Testis (tissue), 5 donors: ENCODE data around the gene CAPN7. TPM values are rescaled to one million over a fixed set of nuclear protein-coding genes. Genes with fewer than 3 reads are reported as not detected.

Source experiments
- DNase-seq: peaks from one replicate; pipeline ENCODE4 v3.0.0-alpha.2; 2019
- H3K27ac ChIP-seq, 2 donors: fragments of 200-600 bp; sonication (generic); one replicate each; pipeline ENCODE4 v1.5.1; 2019
- H3K27me3 ChIP-seq: fragments of 200-600 bp; sonication (generic); one replicate; pipeline ENCODE4 v1.5.1; 2019
- H3K36me3 ChIP-seq: fragments of 200-600 bp; sonication (generic); one replicate; pipeline ENCODE4 v1.5.1; 2017; ENCODE audit warnings: low read depth; ENCODE audit errors: missing control alignments
- H3K4me1 ChIP-seq: fragments of 200-600 bp; sonication (generic); one replicate; pipeline ENCODE4 v1.5.1; 2019
- H3K4me3 ChIP-seq, 2 donors: fragments of 200-600 bp; sonication (generic); one replicate each; pipeline ENCODE4 v1.5.1; 2017 to 2019
- H3K9me3 ChIP-seq: fragments of 200-600 bp; sonication (generic); one replicate; pipeline ENCODE4 v1.5.1; 2017
- POLR2A ChIP-seq: fragments of 450-650 bp; IDR thresholded peaks from one replicate; pipeline ENCODE4 v1.6.1; 2017; ENCODE audit warnings: antibody characterized with exemption, mild to moderate bottlenecking, moderate library complexity
- WGBS, 2 donors: methylation state at CpG; one replicate each; pipeline ENCODE4 v1.1.5; 2018; 5-methylcytosine and 5-hydroxymethylcytosine counted together
- intact Hi-C: fragments of 100-400 bp; cut with DNase I; formaldehyde crosslinking; loops from one replicate; pipeline ENCODE4 v1.15.1; 2023; ENCODE audit warnings: low total_unique reads
- long read RNA-seq, 2 donors: transcript quantifications; one replicate each; lab custom pipeline, GENCODE V29; 2026
- polyA plus RNA-seq: library from polyadenylated mRNA; stranded (reverse); fragments of 350-450 nt; fragmentation: Illumina TruSeq; extraction: RNeasy Lipid Tissue Mini Kit (QIAGEN cat#74804); gene quantifications from one replicate; pipeline ENCODE4 v1.2.3, GENCODE V29; 2014; ENCODE audit warnings: low read depth, low replicate concordance; ENCODE audit not compliant: insufficient read depth
- total RNA-seq, 2 donors: library from RNA; depleted of rRNA; stranded (reverse); fragments of >200 nt; gene quantifications; one replicate each; pipeline ENCODE4 v1.2.3, GENCODE V29; 2016
- TF ChIP-seq, protein P1 (sequence below), 3 experiments: fragments of 450-650 bp in 2 of 3; fragments of 200-600 bp in 1 of 3; sonication (generic) in 1 of 3; IDR thresholded peaks; one replicate each; pipeline ENCODE4 v1.5.1; 2016 to 2019; ENCODE audit warnings: antibody characterized with exemption in 3 of 3, mild to moderate bottlenecking in 2 of 3, moderate library complexity in 1 of 3

CAPN7 gene
- total RNA-seq = 10 to 100 TPM; 79.3 to 94.7 TPM
- 31.0 TPM for polyA plus RNA-seq
- long read RNA-seq, donor 1, full-length matches to known transcripts = 7 of 7 reads
- long read RNA-seq, donor 1, partial matches to known transcripts = 0 of 7 reads
- long read RNA-seq, donor 1, other reads (novel, unspliced or antisense) = 0 of 7 reads
- long read RNA-seq, donor 2, full-length matches to known transcripts = 3 of 3 reads
- long read RNA-seq, donor 2, partial matches to known transcripts = 0 of 3 reads
- long read RNA-seq, donor 2, other reads (novel, unspliced or antisense) = 0 of 3 reads

- WGBS, 2 donors = 1% methylated on average over 22 to 63 of the region's 92 CpGs
- peaks cover 16% of the 10 kb centered on the region for H3K4me1 ChIP-seq
Observed at GRCh38 chr3:15205934-15206661, at the start of gene CAPN7. CAPN7 (plus strand) TSS chr3:15206246; CDS start chr3:15206496, 250 bp downstream.

GRCh38 chr3:15157441-15157840 lies 48.6 kb upstream of the CAPN7 start:
- Histone ChIP-seq H3K4me3 (no peak overlapping the region), H3K27ac (no peak overlapping the region), H3K36me3 (no peaks in the 10 kb centered on the region), H3K9me3 (no peaks in the 10 kb centered on the region), H3K4me1 (no peaks in the 10 kb centered on the region), H3K27me3 (no peaks in the 10 kb centered on the region)
- no peak for DNase-seq
- intact Hi-C loops = no loop called here
- TF ChIP-seq, protein P1, sequence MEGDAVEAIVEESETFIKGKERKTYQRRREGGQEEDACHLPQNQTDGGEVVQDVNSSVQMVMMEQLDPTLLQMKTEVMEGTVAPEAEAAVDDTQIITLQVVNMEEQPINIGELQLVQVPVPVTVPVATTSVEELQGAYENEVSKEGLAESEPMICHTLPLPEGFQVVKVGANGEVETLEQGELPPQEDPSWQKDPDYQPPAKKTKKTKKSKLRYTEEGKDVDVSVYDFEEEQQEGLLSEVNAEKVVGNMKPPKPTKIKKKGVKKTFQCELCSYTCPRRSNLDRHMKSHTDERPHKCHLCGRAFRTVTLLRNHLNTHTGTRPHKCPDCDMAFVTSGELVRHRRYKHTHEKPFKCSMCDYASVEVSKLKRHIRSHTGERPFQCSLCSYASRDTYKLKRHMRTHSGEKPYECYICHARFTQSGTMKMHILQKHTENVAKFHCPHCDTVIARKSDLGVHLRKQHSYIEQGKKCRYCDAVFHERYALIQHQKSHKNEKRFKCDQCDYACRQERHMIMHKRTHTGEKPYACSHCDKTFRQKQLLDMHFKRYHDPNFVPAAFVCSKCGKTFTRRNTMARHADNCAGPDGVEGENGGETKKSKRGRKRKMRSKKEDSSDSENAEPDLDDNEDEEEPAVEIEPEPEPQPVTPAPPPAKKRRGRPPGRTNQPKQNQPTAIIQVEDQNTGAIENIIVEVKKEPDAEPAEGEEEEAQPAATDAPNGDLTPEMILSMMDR (IDR thresholded peaks at IDR 0.05) = no peak
- TF ChIP-seq POLR2A = no peak

More at GRCh38 chr3:15205934-15206661, at the start of gene CAPN7:
- DNase-seq = peak; percentile 96
- Histone ChIP-seq H3K9me3 (no peaks in the 10 kb centered on the region), H3K36me3 (no peaks in the 10 kb centered on the region), H3K27ac (peak within 1 kb of the TSS; percentile 89 to 95), H3K27me3 (no peaks in the 10 kb centered on the region), H3K4me3 (peak within 1 kb of the TSS; percentile 85 to 90)
- intact Hi-C loops = no loop called here
- TF ChIP-seq POLR2A = peak; percentile 91
- TF ChIP-seq, protein P1 (IDR thresholded peaks at IDR 0.05) = peak; percentile 11 to 39 (median 31)

GRCh38 chr3:15159501-15160136 lies 46.4 kb upstream of the CAPN7 start:
- no peaks in the 10 kb centered on the region for H3K4me1 ChIP-seq
- no peaks in the 10 kb centered on the region for H3K9me3 ChIP-seq
- no peaks in the 10 kb centered on the region for H3K36me3 ChIP-seq
- DNase-seq = no peak
- no peak overlapping the region for H3K4me3 ChIP-seq
- 75 to 79% methylated on average over 5 of the region's 5 CpGs for WGBS, 2 donors
- H3K27me3 ChIP-seq = no peaks in the 10 kb centered on the region
- TF ChIP-seq, protein P1 (IDR thresholded peaks at IDR 0.05) = no peak
- TF ChIP-seq POLR2A = no peak
- H3K27ac ChIP-seq = no peak overlapping the region
- intact Hi-C loops = no loop called here

DNA sequence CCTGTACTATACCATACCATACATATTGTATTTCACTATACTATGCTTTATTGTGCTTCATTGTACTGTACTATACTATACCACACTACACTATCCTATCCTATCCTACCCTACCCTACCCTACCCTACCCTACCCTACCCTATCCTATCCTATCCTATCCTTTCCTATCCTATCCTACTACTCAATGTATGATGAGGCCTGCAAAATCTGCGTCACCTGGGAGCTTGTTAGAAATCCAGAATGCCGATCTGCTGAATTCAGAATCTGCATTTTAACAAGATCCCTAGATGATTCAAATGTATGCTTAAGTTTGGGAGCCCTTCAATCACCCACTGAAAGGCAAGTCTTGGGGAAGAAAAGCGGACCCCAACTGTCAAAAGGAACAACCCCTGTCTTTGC lies 45.4 kb upstream of the CAPN7 start:
- intact Hi-C loops = no loop called here
- H3K27ac ChIP-seq = no peak overlapping the region
- H3K4me3 ChIP-seq = no peak overlapping the region
- H3K36me3 ChIP-seq = no peaks in the 10 kb centered on the region
- 79 to 99% methylated on average over 3 of the region's 3 CpGs for WGBS, 2 donors
- no peaks in the 10 kb centered on the region for H3K4me1 ChIP-seq
- TF ChIP-seq, protein P1 (IDR thresholded peaks at IDR 0.05) = no peak
- no peak for TF ChIP-seq POLR2A
- H3K27me3 ChIP-seq = no peaks in the 10 kb centered on the region
- H3K9me3 ChIP-seq = no peaks in the 10 kb centered on the region
- no peak for DNase-seq
